Heart left ventricle (tissue), 13 donors: Measurements from ENCODE around the gene FDXR.

ENCODE experiments used
- POLR2A ChIP-seq, 2 donors: fragments of 450-650 bp; IDR thresholded peaks; one replicate each; pipeline ENCODE4 v1.6.1; 2017; ENCODE audit warnings: antibody characterized with exemption in 2 of 2, mild to moderate bottlenecking in 2 of 2, moderate library complexity in 2 of 2
- TF ChIP-seq, protein P1 (sequence below), 12 donors: fragments of 200-600 bp; sonication (generic) in 4 of 12; IDR thresholded peaks; one replicate each; pipeline versions ENCODE4 v1.5.0 to v1.8.0; 2018 to 2022; ENCODE audit warnings: antibody characterized with exemption in 12 of 12, mild to moderate bottlenecking in 5 of 12
- donor health status: ischemic (EF 13 %, LVEDD 7.1; RV severe dilation, severe dysfunction).
- donor health status: DM: no; HTN: yes; CAD: no.
- donor health status: DM: no; HTN: no; CAD: no.
- donor health status: ischemic (EF 25% LVEDD 6.9; RV normal size, moderate dysfunction).
- donor health status: ischemic (EF 25% LVEDD 5.7; RV mildly dilated, moderate dysfunction).
- donor health status: ischemic (EF 35%, LVEDD 5.7; RV mildly dilated, moderate dysfunction).
- donor health status: nonischemic (EF 11% LVEDD 7.7; RV severe dilation, severe dysfunction).
- donor health status: DM: yes; HTN: yes; CAD: no.
- donor health status: PGD.
- donor health status: ischemic (EF 29% LVEDD 5.4; RV normal size, mild dysfunction).
- donor health status: nonischemic (EF 23%, LVEDD 6.1; RV moderate dilation, normal function).

GRCh38 chr17:74818291-74818938 is 54.4 kb downstream of the FDXR start:
- TF ChIP-seq, protein P1, sequence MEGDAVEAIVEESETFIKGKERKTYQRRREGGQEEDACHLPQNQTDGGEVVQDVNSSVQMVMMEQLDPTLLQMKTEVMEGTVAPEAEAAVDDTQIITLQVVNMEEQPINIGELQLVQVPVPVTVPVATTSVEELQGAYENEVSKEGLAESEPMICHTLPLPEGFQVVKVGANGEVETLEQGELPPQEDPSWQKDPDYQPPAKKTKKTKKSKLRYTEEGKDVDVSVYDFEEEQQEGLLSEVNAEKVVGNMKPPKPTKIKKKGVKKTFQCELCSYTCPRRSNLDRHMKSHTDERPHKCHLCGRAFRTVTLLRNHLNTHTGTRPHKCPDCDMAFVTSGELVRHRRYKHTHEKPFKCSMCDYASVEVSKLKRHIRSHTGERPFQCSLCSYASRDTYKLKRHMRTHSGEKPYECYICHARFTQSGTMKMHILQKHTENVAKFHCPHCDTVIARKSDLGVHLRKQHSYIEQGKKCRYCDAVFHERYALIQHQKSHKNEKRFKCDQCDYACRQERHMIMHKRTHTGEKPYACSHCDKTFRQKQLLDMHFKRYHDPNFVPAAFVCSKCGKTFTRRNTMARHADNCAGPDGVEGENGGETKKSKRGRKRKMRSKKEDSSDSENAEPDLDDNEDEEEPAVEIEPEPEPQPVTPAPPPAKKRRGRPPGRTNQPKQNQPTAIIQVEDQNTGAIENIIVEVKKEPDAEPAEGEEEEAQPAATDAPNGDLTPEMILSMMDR (IDR thresholded peaks at IDR 0.05): no peak
- no peak for TF ChIP-seq POLR2A (IDR thresholded peaks at IDR 0.05)
